Ovary (tissue), 9 donors: ENCODE measurements around the gene NDUFA11. TPM values are rescaled to one million over a fixed set of nuclear protein-coding genes. Genes with fewer than 3 reads are reported as not detected.

Source experiments
- DNase-seq, 5 donors: peaks; one replicate each; pipeline ENCODE4 v3.0.0-alpha.2; 2019 to 2020
- H3K27ac ChIP-seq, 2 donors: fragments of 200-600 bp; one replicate each; pipeline versions ENCODE4 v1.5.1 to v1.8.0; 2019 to 2022
- H3K27me3 ChIP-seq: fragments of 200-600 bp; one replicate; pipeline ENCODE4 v1.8.0; 2022
- H3K36me3 ChIP-seq: fragments of 200-600 bp; sonication (generic); one replicate; pipeline ENCODE4 v1.5.1; 2019
- H3K4me1 ChIP-seq: one replicate; pipeline ENCODE4 v1.8.1; 2013; ENCODE audit warnings: mild to moderate bottlenecking, moderate library complexity; ENCODE audit not compliant: insufficient read depth
- H3K4me3 ChIP-seq: fragments of 200-600 bp; sonication (generic); one replicate; pipeline ENCODE4 v1.5.1; 2017
- H3K9me3 ChIP-seq, 2 donors: fragments of 200-600 bp in 1 of 2; sonication (generic) in 1 of 2; one replicate each; pipeline versions ENCODE4 v1.5.1 to v1.8.1; 2013 to 2019; ENCODE audit warnings: mild to moderate bottlenecking in 1 of 2, moderate library complexity in 1 of 2
- EP300 ChIP-seq: sonication (generic); formaldehyde crosslinking; IDR thresholded peaks from one replicate; pipeline ENCODE4 v1.6.1; 2017; ENCODE audit warnings: antibody characterized with exemption
- POLR2A ChIP-seq: fragments of 450-650 bp; IDR thresholded peaks from one replicate; pipeline ENCODE4 v1.6.1; 2017; ENCODE audit warnings: antibody characterized with exemption, mild to moderate bottlenecking, moderate library complexity
- WGBS, 3 donors: extraction: QIAGEN DNeasy Blood & Tissue Kit in 1 of 3; methylation state at CpG; one replicate each; pipeline versions ENCODE4 v1.1.5 to v1.1.7; 2013 to 2017; 5-methylcytosine and 5-hydroxymethylcytosine counted together
- intact Hi-C, 4 donors: fragments of 100-400 bp; cut with DNase I; formaldehyde crosslinking; loops; one replicate each; pipeline versions ENCODE4 v1.11.0 to v1.15.1; 2022 to 2023
- polyA plus RNA-seq, 2 donors: library from polyadenylated mRNA; stranded (reverse); fragments of 200-250 nt in 1 of 2; fragments of 350-450 nt in 1 of 2; fragmentation: Illumina TruSeq in 1 of 2; extraction: RNeasy Lipid Tissue Mini Kit (QIAGEN cat#74804) in 1 of 2; gene quantifications; one replicate each; pipeline ENCODE4 v1.2.3, GENCODE V29; 2013 to 2014
- total RNA-seq, 7 donors: library from RNA; depleted of rRNA in 2 of 7; stranded (reverse); fragments of >200 nt in 2 of 7; fragmentation: NEBNext Ultra II Directional in 3 of 7; extraction: Animal tissue kit (Norgen Biotek cat#: 25700) in 3 of 7; gene quantifications; one replicate each; pipeline versions ENCODE4 v1.1.0 to v1.2.4, GENCODE V29; 2016 to 2023
- TF ChIP-seq, protein P1 (sequence below), 3 donors: fragments of 450-650 bp in 2 of 3; fragments of 200-600 bp in 1 of 3; IDR thresholded peaks; one replicate each; pipeline versions ENCODE4 v1.5.1 to v1.8.0; 2016 to 2022; ENCODE audit warnings: antibody characterized with exemption in 3 of 3, mild to moderate bottlenecking in 1 of 3
- donor health status: DM: no; HTN: no; CAD: no; lungs with moderate emphysema.
- donor health status: DM: no; HTN: no; CAD: no.
- donor health status: Bipolar disorder and iron deficiency.
- donor health status: DM: yes; HTN: yes; CAD: no.
- donor health status: DM: no; HTN: no; CAD: no.
- donor health status: DM: yes; HTN: yes; CAD: no.

Gene NDUFA11
- total and polyA plus RNA-seq, 9 donors, result 3.9 to 352 (median 203) TPM

DNA sequence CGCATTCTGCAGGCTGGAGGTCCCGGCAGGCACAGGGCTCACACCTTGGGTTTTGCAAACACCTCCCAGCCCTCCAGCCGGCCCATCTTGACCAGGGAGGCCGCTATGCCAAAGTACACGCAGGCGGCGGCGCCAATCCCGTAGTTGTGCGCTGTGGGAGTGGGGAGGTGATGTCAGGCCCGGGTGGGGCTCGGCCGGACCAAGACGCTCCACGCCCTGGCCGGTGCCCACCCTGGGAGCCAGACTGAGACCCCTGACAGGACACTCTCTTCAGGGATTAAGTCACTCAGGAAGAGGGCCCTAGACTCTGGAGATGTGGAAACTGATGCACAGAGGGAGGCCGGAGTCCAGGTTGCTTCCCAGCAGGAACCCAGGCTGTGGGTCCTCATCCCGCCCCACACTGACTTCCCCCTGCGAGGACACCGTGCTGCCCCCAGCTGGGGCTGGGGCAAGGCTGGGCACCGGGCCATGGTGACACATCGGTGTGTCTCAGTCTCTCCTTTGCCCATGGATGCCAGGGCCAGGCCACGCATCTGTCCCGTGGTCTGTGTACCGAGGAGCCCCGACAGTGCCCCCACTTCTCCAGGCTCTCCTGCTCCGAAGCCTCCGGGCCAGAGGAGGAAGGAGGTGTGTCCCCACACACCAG, 8.8 kb downstream of the NDUFA11 start:
- Histone ChIP-seq H3K36me3 (no peaks in the 10 kb centered on the region), H3K27me3 (no peaks in the 10 kb centered on the region), H3K9me3 (no peaks in the 10 kb centered on the region), H3K4me3 (no peak overlapping the region), H3K4me1 (peaks cover 2% of the 10 kb centered on the region), H3K27ac (no peak overlapping the region)
- WGBS, 3 donors, result 77 to 81% (median 79%) methylated on average over 18 to 28 of the region's 28 CpGs
- DNase-seq, result no peak
- TF ChIP-seq, protein P1, sequence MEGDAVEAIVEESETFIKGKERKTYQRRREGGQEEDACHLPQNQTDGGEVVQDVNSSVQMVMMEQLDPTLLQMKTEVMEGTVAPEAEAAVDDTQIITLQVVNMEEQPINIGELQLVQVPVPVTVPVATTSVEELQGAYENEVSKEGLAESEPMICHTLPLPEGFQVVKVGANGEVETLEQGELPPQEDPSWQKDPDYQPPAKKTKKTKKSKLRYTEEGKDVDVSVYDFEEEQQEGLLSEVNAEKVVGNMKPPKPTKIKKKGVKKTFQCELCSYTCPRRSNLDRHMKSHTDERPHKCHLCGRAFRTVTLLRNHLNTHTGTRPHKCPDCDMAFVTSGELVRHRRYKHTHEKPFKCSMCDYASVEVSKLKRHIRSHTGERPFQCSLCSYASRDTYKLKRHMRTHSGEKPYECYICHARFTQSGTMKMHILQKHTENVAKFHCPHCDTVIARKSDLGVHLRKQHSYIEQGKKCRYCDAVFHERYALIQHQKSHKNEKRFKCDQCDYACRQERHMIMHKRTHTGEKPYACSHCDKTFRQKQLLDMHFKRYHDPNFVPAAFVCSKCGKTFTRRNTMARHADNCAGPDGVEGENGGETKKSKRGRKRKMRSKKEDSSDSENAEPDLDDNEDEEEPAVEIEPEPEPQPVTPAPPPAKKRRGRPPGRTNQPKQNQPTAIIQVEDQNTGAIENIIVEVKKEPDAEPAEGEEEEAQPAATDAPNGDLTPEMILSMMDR (IDR thresholded peaks at IDR 0.05), result no peak
- TF ChIP-seq EP300, result no peak
- TF ChIP-seq POLR2A, result no peak
- intact Hi-C loops, result loop anchor here in 2 of 4 donors (5.0 to 10.0 kb wide), 2 partner anchors 90 to 93 kb away; partner anchors contain the start of gene NRTN (in 1 of the 2)

DNA sequence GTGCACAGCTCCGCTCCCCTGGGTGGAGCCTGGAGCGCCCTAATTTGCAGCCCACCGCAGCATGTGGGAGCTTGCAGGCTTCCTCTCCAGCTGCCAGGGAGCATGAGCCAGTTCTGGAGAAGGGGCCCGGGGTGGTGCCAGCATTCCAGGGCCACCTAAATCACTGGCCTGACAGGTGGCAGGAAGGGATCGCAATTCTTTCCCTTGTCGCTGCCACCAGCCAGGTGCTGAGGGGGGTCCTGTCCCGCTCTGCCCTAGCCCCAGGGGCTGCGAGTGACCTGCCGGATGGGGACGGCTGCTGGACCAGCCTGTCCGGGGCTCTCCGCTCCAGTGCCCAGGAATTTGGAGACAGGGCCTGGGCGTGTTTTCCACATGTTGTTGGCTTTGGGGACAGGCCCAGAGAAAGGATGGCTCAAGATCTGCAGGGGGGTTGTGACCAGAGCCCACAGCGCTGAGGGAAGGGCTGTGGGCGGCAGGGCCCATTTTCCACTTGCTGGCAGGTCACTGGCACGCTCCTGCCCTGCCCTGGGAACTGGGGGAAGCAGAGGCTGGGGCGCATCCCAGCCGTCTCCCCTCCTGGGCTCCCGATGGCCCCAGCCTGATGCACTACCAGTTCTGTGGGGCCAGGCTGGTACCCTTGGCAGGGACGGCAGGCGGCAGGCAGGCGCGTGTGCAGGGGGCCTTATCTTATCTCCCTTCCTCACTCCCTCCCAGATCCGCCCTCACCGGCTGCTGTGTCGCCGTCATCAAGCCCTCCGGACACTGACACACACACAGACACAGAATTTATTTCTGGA, 9.5 kb downstream of the NDUFA11 start:
- intact Hi-C loops, result loop anchor here in 2 of 4 donors (5.0 to 10.0 kb wide), 2 partner anchors 89 to 92 kb away; partner anchors contain the start of gene NRTN (in 1 of the 2)
- no peak for DNase-seq
- 60 to 65% (median 61%) methylated on average over 26 to 28 of the region's 28 CpGs for WGBS, 3 donors
- Histone ChIP-seq H3K36me3 (no peaks in the 10 kb centered on the region), H3K27ac (no peak overlapping the region), H3K4me3 (no peak overlapping the region), H3K27me3 (no peaks in the 10 kb centered on the region), H3K4me1 (peaks cover 2% of the 10 kb centered on the region), H3K9me3 (no peaks in the 10 kb centered on the region)
- TF ChIP-seq EP300 (no peak), POLR2A (no peak)
- TF ChIP-seq, protein P1 (IDR thresholded peaks at IDR 0.05), result no peak

DNA sequence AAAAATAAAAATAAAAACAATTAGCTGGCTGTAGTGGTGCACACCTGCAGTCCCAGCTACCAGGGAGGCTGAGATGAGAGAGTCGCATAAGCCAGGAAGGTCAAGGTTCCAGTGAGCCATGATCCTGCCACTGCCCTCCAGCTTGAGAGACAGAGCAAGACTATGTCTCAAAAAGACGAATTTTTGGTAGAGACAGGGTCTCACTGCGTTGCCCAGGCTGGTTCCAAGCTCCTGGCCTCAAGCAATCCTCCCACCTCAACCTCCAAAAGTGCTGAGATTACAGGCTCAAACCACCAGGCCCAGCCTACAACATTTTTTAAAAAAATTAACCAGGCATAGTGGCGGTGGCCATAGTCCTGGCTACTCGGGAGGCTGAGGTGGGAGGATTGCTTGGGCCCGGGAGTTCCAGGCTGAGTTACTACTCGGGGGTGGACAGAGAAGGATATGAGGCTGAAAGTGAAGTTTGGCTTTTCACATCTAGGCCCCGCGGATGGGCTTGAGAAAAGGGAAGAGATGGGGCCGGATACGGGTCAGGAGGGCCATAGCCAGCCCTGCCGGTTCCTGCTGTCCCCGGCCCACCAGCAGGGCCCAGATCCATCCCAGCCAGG, 10.2 kb downstream of the NDUFA11 start:
- intact Hi-C loops, result loop anchor here in 2 of 4 donors (5.0 to 10.0 kb wide), 2 partner anchors 89 to 91 kb away; partner anchors contain the start of gene NRTN (in 1 of the 2)
- WGBS, 3 donors, result 36 to 47% (median 44%) methylated on average over 13 of the region's 13 CpGs
- no peaks in the 10 kb centered on the region for H3K9me3 ChIP-seq
- TF ChIP-seq, protein P1 (IDR thresholded peaks at IDR 0.05), result no peak
- TF ChIP-seq POLR2A (no peak), EP300 (no peak)
- no peaks in the 10 kb centered on the region for H3K36me3 ChIP-seq
- no peak for DNase-seq
- no peaks in the 10 kb centered on the region for H3K27me3 ChIP-seq
- H3K4me1 ChIP-seq, result peaks cover 2% of the 10 kb centered on the region
- H3K27ac ChIP-seq, result no peak overlapping the region
- no peak overlapping the region for H3K4me3 ChIP-seq

DNA sequence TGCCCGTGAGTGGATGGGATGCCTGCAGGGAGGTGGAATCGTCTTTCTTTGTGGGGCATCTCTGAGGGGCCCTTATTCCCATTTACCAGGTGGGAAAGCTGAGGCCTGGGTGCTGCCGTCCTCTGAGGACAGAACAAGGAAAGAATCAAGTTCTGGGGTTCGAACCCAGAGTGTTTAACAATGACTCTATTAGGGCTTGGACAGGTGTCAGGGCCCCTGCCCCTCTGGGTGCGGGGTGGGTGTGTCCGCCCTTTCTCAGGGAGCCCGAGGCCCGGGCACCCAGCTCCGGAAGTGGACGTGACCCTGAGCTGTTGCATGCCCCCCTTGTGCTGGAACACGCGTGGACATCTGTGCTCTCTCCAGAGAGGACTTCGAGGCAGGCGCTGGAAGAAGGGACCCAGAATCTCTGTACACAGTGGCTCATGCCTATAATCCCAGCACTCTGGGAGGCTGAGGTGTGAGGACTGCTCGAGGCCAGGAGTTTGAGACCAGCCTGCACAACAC, 10.8 kb downstream of the NDUFA11 start:
- TF ChIP-seq, protein P1 (IDR thresholded peaks at IDR 0.05), result no peak
- TF ChIP-seq POLR2A (no peak), EP300 (no peak)
- Histone ChIP-seq H3K9me3 (no peaks in the 10 kb centered on the region), H3K27ac (no peak overlapping the region), H3K27me3 (no peaks in the 10 kb centered on the region), H3K4me1 (peaks cover 2% of the 10 kb centered on the region), H3K36me3 (no peaks in the 10 kb centered on the region), H3K4me3 (no peak overlapping the region)
- no peak for DNase-seq
- intact Hi-C loops, result loop anchor here in 2 of 4 donors (5.0 to 10.0 kb wide), 2 partner anchors 88 to 91 kb away; partner anchors contain the start of gene NRTN (in 1 of the 2)
- WGBS, 3 donors, result 31 to 53% (median 34%) methylated on average over 15 of the region's 15 CpGs
